Measurements from ENCODE around the gene DOCK1. TPM values are rescaled to one million over a fixed set of nuclear protein-coding genes. Genes with fewer than 3 reads are reported as not detected.

Gene DOCK1
- polyA plus RNA-seq, 1 donor from 2014 or later: 2.7 TPM

- Histone ChIP-seq H3F3A (ENCODE audit: insufficient read depth, low read length, poor library complexity, severe bottlenecking) (no peaks in the 10 kb centered on the region), H3K79me2 (replicated peaks; ENCODE audit: insufficient read depth, low read length) (no peaks in the 10 kb centered on the region), H3K27ac (ENCODE audit: low read length) (no peak overlapping the region), H3K36me3 (ENCODE audit: insufficient read depth, low read length) (no peaks in the 10 kb centered on the region), H3K9me3 (ENCODE audit: low read length) (peaks cover 4% of the 10 kb centered on the region), H3K27me3 (ENCODE audit: insufficient read depth, low read depth, low read length) (no peaks in the 10 kb centered on the region), H2AFZ (ENCODE audit: low read depth, low read length) (no peak overlapping the region), H3K9me2 (ENCODE audit: insufficient read depth, low read length) (no peaks in the 10 kb centered on the region), H3K4me3 (ENCODE audit: low read length) (no peak overlapping the region), H3K9ac (ENCODE audit: low read length) (no peak overlapping the region), H3K4me2 (ENCODE audit: low read length) (no peak overlapping the region), H4K20me1 (ENCODE audit: insufficient read depth) (no peaks in the 10 kb centered on the region)
- TF ChIP-seq POLR2AphosphoS5 (IDR thresholded peaks at IDR 0.05): no peak
- TF ChIP-seq EZH2 (IDR thresholded peaks at IDR 0.05; ENCODE audit: borderline replicate concordance, insufficient read depth, low read length, poor library complexity, severe bottlenecking): no peak
- TF ChIP-seq RAD21 (conservative IDR thresholded peaks at IDR 0.05): no peak
- TF ChIP-seq CTCF (IDR thresholded peaks at IDR 0.05; ENCODE audit: poor library complexity, severe bottlenecking): no peak
- no peak for TF ChIP-seq EP300 (conservative IDR thresholded peaks at IDR 0.05; ENCODE audit: poor library complexity, severe bottlenecking)
- TF ChIP-seq REST (IDR thresholded peaks at IDR 0.05; ENCODE audit: borderline replicate concordance): no peak
- TF ChIP-seq TAF1 (IDR thresholded peaks at IDR 0.05; ENCODE audit: low read depth): no peak
- TF ChIP-seq SMC3 (conservative IDR thresholded peaks at IDR 0.05; ENCODE audit: poor library complexity): no peak
- no peak for TF ChIP-seq MXI1 (conservative IDR thresholded peaks at IDR 0.05; ENCODE audit: poor library complexity, severe bottlenecking)
These were observed 195.9 kb downstream of the DOCK1 start for GRCh38 chr10:127100983-127101615.

GRCh38 chr10:127102176-127102575, 196.9 kb downstream of the DOCK1 start:
- TF ChIP-seq REST (IDR thresholded peaks at IDR 0.05; ENCODE audit: borderline replicate concordance) (no peak), POLR2AphosphoS5 (IDR thresholded peaks at IDR 0.05) (no peak), SMC3 (conservative IDR thresholded peaks at IDR 0.05; ENCODE audit: poor library complexity) (no peak), EZH2 (IDR thresholded peaks at IDR 0.05; ENCODE audit: borderline replicate concordance, insufficient read depth, low read length, poor library complexity, severe bottlenecking) (no peak), TAF1 (IDR thresholded peaks at IDR 0.05; ENCODE audit: low read depth) (no peak), MXI1 (conservative IDR thresholded peaks at IDR 0.05; ENCODE audit: poor library complexity, severe bottlenecking) (no peak), CTCF (IDR thresholded peaks at IDR 0.05; ENCODE audit: poor library complexity, severe bottlenecking) (no peak), EP300 (conservative IDR thresholded peaks at IDR 0.05; ENCODE audit: poor library complexity, severe bottlenecking) (no peak), RAD21 (conservative IDR thresholded peaks at IDR 0.05) (no peak)
- Histone ChIP-seq H3K27me3 (ENCODE audit: insufficient read depth, low read depth, low read length) (no peaks in the 10 kb centered on the region), H2AFZ (ENCODE audit: low read depth, low read length) (no peak overlapping the region), H3K9ac (ENCODE audit: low read length) (no peak overlapping the region), H3K27ac (ENCODE audit: low read length) (no peak overlapping the region), H4K20me1 (ENCODE audit: insufficient read depth) (no peaks in the 10 kb centered on the region), H3K9me2 (ENCODE audit: insufficient read depth, low read length) (no peaks in the 10 kb centered on the region), H3K36me3 (ENCODE audit: insufficient read depth, low read length) (no peaks in the 10 kb centered on the region), H3K9me3 (ENCODE audit: low read length) (peaks cover 4% of the 10 kb centered on the region), H3K79me2 (replicated peaks; ENCODE audit: insufficient read depth, low read length) (no peaks in the 10 kb centered on the region), H3K4me3 (ENCODE audit: low read length) (no peak overlapping the region), H3K4me2 (ENCODE audit: low read length) (no peak overlapping the region), H3F3A (ENCODE audit: insufficient read depth, low read length, poor library complexity, severe bottlenecking) (no peaks in the 10 kb centered on the region)

Measured in neural cell (in vitro differentiated cells).